GM18526 (cell line): ENCODE data around the gene BMAL1.

ENCODE experiments used
- POLR2A ChIP-seq: IDR thresholded peaks from 3 replicates; pipeline ENCODE4 v1.6.1; 2011; ENCODE audit not compliant: insufficient read length; ENCODE audit errors: extremely low read depth

Gene BMAL1

DNA sequence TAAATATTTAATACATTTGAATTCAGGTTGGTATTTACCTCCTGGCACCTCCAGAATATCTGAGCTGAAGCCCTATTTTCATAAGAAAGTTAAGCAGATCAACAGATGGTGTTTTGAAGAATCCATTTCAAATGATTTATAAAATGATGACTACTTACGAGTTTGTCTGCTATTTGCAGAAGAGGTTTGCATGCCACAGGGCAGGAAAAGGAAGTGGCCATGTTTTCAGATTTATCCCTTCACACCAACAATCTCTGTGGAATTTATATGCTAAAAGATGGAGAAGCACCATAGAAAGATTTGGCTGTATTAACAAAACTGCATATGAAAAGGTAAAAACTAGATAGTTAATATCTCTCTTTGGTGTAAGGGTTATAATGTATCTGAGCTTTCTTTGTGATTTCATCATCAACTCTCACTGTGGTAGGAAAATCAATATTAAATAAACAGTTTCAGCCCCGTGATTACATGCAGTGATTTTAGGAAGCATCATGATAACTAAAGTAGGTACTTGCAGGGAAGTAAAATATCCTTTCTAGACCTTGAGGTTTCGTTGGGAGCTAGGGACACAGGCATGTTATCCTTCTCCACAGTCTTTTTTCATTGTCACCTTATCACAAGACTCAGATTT lies 2.6 kb downstream of the BMAL1 start:
- no peak for TF ChIP-seq POLR2A

DNA sequence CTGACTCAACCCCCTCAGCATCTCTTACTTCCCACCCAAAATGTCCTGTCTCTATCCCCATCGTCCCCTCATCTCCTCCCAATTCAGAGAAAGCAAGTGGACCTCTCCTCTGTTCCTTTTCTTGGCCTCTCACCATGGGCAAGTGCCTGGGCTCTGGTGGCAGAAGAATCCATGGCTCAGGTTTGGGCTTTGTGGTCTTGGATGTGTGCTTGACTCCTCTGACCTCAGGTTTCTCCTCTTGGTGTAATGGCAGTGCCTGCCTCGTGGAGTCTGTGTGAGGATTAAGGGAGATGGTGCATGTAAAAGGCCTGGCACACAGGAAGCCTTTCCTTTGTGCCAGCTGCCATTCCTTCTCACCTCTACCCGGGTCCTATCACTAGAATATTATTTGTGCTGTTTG lies 3.2 kb downstream of the BMAL1 start:
- no peak for TF ChIP-seq POLR2A

DNA sequence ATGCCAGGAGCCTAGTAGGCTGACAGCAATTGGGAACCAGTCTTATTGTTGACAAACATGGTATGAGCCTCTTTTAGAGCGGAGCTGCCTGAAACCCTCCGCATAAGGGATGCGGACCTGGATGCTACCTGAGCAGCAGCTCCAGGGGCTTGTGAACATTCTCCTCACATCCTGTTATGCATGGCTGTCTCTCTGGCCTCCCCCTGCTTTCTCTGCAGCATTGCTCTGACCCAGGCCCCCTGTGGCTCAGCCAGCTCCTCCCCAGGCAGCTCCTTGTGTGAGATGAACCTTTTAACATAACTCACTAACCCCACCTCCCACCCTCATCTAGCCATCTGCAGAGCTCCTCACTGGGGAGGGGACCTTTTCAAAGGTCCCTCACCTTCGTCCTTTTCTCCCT lies 6.0 kb downstream of the BMAL1 start:
- no peak for TF ChIP-seq POLR2A

DNA sequence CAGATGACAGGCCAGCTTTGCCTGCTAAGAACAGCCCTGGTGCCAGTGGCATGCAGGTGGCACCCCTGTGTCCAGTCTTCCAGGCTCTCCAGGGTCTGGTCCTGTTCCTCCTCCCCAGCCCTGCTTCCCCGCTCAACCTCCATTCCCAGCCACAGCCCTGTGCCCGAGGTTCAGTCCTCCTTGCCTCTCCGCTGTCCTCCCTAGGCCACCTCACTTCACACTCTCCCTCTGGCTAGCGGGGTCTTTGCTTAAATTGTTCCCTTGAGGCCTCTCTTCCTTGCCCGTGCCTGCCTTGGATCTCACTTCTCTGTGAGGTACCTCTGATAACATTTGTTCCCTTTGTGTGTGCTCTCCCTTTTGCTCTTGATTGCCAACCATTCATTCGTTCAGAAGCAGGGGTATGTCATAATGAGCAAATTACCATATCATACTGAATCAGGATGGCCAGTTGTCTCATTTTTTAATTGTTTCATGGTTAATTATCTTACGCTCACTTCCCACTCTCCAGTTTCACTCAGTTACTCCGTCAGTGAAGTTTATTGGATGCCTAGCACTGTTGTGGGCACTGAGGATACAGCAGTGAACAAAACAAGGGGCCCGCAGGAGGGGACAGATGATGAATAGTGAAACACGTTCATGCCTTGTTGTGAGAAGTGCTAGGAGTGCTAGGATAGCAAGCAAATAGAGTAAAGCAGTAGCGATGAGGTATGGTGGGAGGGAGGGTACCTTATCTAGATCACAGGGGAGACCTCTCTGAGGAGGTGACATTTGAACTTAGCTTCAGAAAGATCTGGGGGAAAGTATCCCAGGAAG lies 7.4 kb downstream of the BMAL1 start:
- TF ChIP-seq POLR2A: no peak

DNA sequence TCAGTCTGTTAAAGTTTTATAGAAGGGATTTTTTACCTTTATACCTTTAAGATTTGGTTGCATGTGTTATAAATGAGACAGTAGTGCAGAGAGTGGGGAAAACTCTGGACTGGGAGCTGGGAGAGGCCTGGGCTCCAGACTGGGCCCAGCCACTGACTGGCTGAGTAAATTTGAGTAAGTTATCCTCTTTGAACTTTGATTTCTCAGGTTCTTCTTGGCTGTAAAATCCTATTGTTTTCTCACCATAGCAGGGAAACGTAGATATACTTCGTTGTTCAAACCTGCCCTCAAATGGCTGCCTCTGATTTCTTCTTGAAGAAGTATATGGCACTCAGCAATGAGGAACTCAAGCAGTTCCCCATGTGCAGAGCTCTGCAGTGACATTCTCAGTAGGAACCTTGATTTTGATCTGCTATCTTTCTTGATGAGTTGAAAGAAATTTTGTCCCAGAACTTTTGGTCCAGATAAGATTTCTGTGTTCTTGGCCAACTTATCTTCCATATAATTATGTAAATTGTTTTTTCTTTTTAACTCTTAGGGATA lies 8.8 kb downstream of the BMAL1 start:
- TF ChIP-seq POLR2A: no peak

DNA sequence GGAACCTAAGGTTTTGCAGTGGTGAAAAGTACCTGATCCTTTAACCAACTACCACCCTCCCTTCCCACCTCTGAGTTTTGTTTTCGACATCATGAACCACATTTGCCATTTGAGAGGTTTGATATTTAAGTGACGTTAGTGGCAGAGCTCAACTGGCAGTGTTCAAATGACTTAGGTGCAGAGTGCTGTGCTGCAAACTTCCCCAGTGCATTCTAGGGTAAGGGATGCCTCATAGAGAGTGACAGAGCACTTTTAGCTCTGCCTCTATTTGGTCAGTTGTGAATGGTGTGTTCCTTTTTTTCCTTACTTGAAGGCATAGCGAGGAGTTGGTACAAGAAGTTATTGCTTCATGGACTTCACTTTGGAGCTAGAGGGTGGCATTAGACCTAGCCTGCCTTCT lies 9.4 kb downstream of the BMAL1 start:
- no peak for TF ChIP-seq POLR2A

DNA sequence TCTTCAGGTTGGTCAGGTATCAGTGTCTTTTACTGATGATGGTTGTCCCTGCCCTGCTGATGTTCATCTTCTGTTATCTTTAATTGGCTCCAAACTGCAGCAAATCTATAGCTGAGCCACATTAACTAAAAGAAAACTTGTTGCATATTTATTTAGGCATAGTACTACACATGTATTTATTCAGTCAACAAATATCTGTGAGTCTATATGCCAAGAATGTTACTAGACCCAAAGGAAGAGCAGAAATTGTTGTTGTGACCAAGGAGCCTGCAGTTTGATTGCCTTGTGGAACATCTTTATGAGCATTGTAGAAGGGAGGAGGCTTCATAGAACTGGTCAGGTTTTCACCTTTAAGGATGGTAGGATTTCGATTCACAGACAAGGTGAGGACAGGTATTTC lies 10.1 kb downstream of the BMAL1 start:
- no peak for TF ChIP-seq POLR2A

DNA sequence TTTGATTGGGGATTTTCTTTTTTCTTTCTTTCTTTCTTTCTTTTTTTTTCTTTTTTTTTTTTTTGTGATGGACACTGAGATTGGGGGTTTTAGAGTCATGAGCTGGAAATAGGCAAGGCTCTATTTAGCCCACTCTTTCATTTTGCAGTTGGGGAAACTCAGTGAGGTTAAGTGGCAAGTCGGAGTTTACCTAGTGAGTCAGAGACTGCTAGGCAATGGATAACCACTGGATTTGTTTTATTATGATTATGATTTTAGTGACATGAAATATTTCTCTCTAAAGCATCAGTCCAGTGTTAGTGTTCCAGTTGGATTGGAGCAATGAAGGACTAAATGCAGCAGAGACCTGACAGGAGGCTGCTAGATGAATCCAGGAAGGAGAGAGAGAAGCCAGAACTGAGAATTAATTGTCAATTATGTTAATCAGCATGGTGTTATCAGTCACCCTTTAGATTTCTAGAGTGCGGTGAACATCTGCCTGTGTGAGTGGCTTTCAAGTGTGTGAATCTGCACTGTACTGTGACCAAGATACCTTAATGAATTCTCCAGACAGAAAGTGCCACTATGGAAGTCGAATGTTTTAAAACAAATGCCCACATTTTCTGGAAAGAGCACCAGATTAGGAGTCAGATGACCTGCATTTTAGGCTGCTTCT lies 10.9 kb downstream of the BMAL1 start:
- no peak for TF ChIP-seq POLR2A

DNA sequence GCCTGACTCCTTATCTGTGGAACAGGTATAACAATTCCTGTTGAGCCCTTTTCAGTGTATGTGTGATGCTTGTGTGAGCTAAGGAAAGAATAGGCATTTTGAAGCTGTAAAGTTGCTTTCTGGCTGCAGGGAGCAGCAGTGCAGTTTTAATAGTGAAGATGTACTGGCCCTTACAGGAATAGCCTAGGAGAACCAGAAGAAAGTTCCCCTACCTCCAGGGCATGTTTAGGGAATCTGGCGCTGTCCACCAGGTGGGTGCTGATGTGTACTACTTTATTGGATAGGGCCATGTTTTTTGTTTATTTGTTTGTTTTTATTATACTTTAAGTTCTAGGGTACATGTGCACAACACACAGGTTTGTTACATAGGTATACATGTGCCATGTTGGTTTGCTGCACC lies 11.5 kb downstream of the BMAL1 start:
- no peak for TF ChIP-seq POLR2A

DNA sequence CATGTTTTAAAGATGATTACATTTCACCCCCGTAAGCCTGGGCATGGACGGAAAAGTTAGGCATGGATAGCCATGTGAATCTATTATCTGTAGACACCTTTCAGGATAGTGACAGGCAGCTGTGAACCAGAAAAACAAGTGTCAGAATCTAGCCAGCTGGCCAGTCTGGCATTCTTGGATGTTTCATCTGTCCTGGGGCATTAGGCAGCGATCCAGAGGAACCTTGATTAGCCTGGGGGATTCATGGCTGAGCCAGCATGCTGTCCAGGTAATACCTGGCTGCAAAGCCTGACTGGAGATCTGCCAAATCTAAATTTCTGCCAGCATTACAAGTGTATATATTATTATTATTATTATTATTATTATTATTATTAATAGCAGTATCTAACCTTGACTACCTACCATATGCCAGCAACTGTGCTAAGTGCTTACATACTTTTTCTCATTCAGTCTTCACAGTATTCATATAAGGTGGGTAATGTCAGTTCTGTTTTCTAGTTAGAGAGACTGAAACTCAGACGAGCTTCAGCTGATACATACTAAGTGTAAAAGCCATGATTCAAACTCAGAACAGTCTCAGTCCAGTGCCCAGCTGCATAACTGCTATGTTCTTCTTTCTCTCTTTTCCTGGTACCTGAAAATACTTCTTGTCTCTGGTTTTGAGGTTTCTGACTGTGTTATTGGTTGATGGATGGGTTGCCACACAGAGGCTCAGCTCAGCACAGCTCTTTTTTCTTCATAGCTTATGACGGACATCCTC lies 12.8 kb downstream of the BMAL1 start:
- no peak for TF ChIP-seq POLR2A

DNA sequence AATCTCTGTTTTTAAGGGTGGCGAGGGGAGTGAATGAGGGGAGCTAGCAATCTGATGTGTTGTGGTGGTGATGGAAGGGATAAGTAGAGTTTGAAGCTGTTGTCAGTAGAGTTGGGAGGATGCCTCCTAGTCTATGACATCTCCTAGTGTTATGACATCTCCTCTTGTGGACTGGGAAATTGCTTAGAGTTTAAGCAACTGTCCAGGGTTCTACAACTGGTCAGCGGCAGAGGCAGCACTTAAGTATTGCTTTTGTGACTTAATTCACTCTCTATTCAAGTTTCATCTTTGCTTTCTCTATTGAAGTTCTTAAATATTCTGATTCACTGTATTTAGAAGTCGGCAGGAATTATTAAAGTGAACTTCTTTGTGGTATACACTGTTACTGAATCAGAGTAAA lies 13.8 kb downstream of the BMAL1 start:
- no peak for TF ChIP-seq POLR2A

DNA sequence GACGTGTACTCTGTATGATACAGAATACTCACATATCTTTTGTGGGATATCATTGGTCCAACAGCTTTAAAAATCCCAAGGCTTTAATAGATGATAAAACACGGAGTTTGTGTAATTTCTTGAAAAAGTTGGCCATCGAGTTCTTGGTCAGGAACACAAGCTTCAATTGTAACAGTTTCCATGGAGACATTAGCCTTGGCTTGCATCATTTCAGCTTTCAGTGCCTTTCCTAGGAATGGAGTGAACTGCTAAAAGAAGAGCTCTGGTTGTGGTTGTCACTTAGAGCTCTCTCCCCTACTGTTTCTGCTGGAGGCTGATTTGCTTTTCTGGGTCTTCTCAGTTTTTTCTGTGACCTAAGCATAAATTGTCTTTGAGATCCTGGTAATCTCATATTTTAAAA lies 14.2 kb downstream of the BMAL1 start:
- no peak for TF ChIP-seq POLR2A

DNA sequence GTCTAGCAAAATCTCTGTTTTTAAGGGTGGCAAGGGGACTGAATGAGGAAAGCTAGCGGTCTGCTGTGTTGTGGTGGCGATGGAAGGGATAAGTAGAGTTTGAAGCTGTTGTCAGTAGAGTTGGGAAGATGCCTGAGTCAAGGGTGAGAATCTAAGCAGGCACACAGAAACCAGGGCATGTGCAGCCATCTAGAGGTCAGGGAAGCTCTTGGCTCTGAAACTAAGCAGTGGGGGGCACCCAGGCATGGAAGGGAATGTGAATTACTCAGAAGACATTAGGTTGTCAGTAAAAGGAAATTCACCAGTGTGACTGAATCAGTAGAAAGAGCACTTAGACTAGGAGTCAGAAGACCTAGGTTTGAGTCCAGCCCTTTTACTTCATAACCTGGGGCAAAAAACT lies 15.4 kb downstream of the BMAL1 start:
- no peak for TF ChIP-seq POLR2A

DNA sequence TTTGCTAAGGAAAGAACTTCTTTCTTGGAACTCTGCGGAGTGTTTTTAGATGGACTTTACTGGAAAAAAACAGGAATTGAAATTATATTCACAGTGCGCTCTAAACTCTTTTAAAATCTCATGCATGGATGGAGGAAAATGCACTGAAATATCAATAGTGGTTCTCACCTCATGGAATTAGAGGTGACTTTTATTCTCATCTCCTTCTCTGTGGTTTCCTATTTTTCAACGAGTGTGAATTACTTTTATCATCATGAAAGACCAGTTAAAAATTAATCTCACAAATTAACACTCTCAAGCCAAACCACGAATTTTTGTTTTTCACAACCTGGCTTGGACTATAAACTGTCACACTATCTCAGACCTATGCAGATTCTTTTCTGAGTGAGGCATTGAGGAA lies 16.6 kb downstream of the BMAL1 start:
- no peak for TF ChIP-seq POLR2A

DNA sequence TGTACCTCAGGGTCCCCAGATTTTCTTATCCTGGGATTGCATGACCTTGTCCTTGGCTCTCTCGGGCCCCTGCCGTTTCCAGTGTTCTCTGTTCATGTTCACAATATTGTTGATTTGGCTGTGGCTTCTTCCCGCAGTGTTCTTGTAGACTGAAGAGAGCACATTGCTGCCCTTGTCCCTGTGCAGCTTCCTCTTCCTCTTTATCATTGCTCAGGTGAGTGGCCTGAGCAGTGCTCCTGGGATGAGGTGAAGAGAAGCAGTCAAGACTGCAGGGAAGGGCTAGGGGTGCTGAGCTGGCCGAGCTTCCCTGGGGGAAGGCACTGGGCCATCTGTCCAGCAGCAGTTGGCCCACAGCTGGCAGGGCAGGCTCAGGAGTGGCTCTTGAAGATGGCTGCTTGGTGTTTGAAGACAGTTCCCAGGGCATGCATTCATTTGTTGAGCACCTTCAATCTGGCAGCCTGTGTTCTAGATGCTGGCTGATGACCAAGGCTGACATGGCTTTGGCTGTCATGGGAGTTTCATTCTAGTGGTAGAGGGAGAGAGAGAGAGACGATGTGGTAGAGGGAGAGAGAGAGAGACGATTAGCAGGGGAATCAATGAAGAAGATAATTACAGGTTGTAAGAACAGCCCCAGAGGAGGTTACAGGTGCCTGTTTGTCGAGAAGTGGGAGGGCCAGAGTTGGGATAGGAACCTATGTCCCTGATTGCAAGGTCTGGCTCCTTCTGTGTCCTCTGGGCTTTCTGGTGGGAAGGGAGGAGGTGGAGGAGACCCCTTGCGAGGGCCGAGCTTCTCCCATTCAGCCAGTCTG lies 17.4 kb downstream of the BMAL1 start:
- no peak for TF ChIP-seq POLR2A

DNA sequence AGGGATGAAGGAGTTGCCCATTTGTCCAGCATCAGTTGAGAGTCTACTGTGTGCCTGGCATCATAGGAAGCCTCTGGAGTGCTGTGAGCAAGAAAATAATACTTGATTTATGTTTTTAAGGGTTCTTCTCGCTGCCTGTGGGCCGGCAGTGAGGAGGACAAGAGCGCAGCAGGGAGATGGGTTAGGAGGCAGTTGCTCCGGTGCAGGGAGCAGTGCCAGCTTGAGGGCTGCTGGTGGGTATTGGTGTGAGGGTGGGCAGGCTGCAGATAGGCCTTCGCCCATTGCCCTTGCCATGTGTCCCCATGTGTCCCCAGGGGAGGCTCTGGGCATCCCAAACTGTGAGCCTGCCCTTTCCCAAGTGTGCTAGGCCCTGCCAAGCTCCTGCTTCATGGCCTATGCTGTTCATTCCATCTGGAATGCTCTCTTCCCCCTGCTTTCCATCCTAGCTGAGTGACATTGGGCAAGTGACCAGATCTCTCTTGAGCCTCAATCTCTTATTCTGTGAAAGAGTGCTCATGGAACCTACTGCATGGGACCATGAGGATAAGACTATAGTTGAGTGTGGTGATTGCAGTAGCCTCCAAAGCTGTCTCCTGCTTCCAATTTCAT lies 19.8 kb downstream of the BMAL1 start:
- TF ChIP-seq POLR2A: no peak
